ENCODE data around the gene SIRT1.

DNA sequence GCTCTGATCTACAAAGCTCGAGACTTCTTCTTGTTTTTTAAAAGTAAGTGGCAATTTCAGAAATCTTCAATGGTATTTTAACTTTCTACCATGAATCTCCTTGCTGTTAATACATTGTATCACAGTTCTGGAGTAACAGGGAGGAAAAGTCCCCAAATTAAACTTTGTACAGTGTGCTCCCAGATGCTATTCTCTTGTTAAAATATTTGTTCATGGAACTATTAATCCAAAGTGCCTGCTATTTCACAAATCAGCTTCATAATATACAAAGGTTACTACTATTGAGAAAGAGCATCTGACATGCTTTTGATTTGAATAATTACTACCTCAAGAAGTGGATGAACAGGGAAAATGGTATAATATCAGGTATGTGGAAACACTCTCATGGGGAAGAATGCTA lies 36.6 kb downstream of the SIRT1 start:
- TF ChIP-seq, protein P1, sequence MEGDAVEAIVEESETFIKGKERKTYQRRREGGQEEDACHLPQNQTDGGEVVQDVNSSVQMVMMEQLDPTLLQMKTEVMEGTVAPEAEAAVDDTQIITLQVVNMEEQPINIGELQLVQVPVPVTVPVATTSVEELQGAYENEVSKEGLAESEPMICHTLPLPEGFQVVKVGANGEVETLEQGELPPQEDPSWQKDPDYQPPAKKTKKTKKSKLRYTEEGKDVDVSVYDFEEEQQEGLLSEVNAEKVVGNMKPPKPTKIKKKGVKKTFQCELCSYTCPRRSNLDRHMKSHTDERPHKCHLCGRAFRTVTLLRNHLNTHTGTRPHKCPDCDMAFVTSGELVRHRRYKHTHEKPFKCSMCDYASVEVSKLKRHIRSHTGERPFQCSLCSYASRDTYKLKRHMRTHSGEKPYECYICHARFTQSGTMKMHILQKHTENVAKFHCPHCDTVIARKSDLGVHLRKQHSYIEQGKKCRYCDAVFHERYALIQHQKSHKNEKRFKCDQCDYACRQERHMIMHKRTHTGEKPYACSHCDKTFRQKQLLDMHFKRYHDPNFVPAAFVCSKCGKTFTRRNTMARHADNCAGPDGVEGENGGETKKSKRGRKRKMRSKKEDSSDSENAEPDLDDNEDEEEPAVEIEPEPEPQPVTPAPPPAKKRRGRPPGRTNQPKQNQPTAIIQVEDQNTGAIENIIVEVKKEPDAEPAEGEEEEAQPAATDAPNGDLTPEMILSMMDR (IDR thresholded peaks at IDR 0.05; ENCODE audit: extremely low read depth in 1 of 2, insufficient read depth in 1 of 2, low read depth in 1 of 2, low read length in 2 of 2), result no peak
- no peak for TF ChIP-seq MAX (IDR thresholded peaks at IDR 0.05; ENCODE audit: insufficient read depth, insufficient read length)
- no peak for TF ChIP-seq POLR2AphosphoS5 (IDR thresholded peaks at IDR 0.05; ENCODE audit: insufficient read depth, low read depth, low read length)
- no peak for TF ChIP-seq MYC (IDR thresholded peaks at IDR 0.05; ENCODE audit: low read depth, low read length)
- TF ChIP-seq POLR2A (IDR thresholded peaks at IDR 0.05; ENCODE audit: low read depth, low read length), result no peak
- TF ChIP-seq GATA2 (IDR thresholded peaks at IDR 0.05; ENCODE audit: insufficient read depth, insufficient read length, low read depth, low read length), result no peak
- TF ChIP-seq EZH2 (IDR thresholded peaks at IDR 0.05; ENCODE audit: borderline replicate concordance, low read depth, low read length, severe bottlenecking), result no peak
- no peak for TF ChIP-seq JUN (IDR thresholded peaks at IDR 0.05; ENCODE audit: borderline replicate concordance, insufficient read depth, insufficient read length, low read depth)

Data from endothelial cell of umbilical vein (primary cell).